OCI-LY1 (cell line): ENCODE results near the gene RARS1.

ENCODE experiments used
- H2AFZ ChIP-seq: fragments of 200-600 bp; sonication (generic), shearing (Covaris generic); 2 replicates; pipeline ENCODE4 v1.6.0; 2014; ENCODE audit warnings: antibody characterized with exemption, mild to moderate bottlenecking, low read length
- H3F3A ChIP-seq: fragments of 200-600 bp; sonication (generic), shearing (Covaris generic); 2 replicates; pipeline ENCODE4 v1.6.0; 2014; ENCODE audit warnings: mild to moderate bottlenecking, antibody characterized with exemption, low read length, moderate library complexity; ENCODE audit not compliant: insufficient read depth
- H3K27ac ChIP-seq: fragments of 200-600 bp; sonication (generic); 2 replicates; pipeline ENCODE4 v1.5.1; 2014; ENCODE audit warnings: low read length, mixed run types, mild to moderate bottlenecking, low read depth; ENCODE audit not compliant: poor library complexity, severe bottlenecking
- H3K27me3 ChIP-seq: fragments of 200-600 bp; sonication (generic); 2 replicates; pipeline ENCODE4 v1.6.0; 2014; ENCODE audit warnings: antibody characterized with exemption, mild to moderate bottlenecking, low read length, moderate library complexity; ENCODE audit not compliant: insufficient read depth
- H3K36me3 ChIP-seq: fragments of 200-600 bp; sonication (generic); 2 replicates; pipeline ENCODE4 v1.6.1; 2014; ENCODE audit warnings: mild to moderate bottlenecking, antibody characterized with exemption, low read length, moderate library complexity, mixed read lengths; ENCODE audit not compliant: insufficient read depth
- H3K4me1 ChIP-seq: fragments of 200-600 bp; sonication (generic); 2 replicates; pipeline ENCODE4 v1.5.1; 2014; ENCODE audit warnings: mild to moderate bottlenecking, low read length, moderate library complexity; ENCODE audit not compliant: insufficient read depth, severe bottlenecking
- H3K4me2 ChIP-seq: fragments of 200-600 bp; sonication (generic), shearing (Covaris generic); 2 replicates; pipeline ENCODE4 v1.6.1; 2014; ENCODE audit warnings: low read length
- H3K4me3 ChIP-seq: fragments of 200-600 bp; sonication (generic); 2 replicates; pipeline ENCODE4 v1.5.1; 2014; ENCODE audit warnings: low read length, low read depth, mild to moderate bottlenecking, mixed read lengths; ENCODE audit not compliant: poor library complexity, severe bottlenecking
- H3K79me2 ChIP-seq: fragments of 200-600 bp; shearing (Covaris generic); 2 replicates; pipeline ENCODE4 v1.6.1; 2016; ENCODE audit warnings: mixed run types, low read length, mixed read lengths; ENCODE audit not compliant: insufficient read depth
- H3K9ac ChIP-seq: fragments of 200-600 bp; sonication (generic), shearing (Covaris generic); 2 replicates; pipeline ENCODE4 v1.6.1; 2014; ENCODE audit warnings: mild to moderate bottlenecking, low read length, mixed read lengths
- H3K9me2 ChIP-seq: fragments of 200-600 bp; sonication (generic), shearing (Covaris generic); 2 replicates; pipeline ENCODE4 v1.6.1; 2014; ENCODE audit warnings: low read depth, mild to moderate bottlenecking, low read length, mixed read lengths
- H3K9me3 ChIP-seq: fragments of 200-600 bp; shearing (Covaris generic); 2 replicates; pipeline ENCODE4 v1.6.1; 2014; ENCODE audit warnings: low read length, mixed read lengths
- H4K20me1 ChIP-seq: fragments of 200-600 bp; sonication (generic), shearing (Covaris generic); 2 replicates; pipeline ENCODE4 v1.6.0; 2016; ENCODE audit warnings: mild to moderate bottlenecking, low read length; ENCODE audit not compliant: insufficient read depth
- CTCF ChIP-seq: fragments of 200-600 bp; sonication (generic), shearing (Covaris generic); IDR thresholded peaks from 2 replicates; pipeline ENCODE4 v1.5.1; 2017; ENCODE audit warnings: mild to moderate bottlenecking, antibody characterized with exemption, low read length, moderate library complexity, mixed read lengths
- EZH2 ChIP-seq: fragments of 200-600 bp; sonication (generic), shearing (Covaris generic); IDR thresholded peaks from 2 replicates; pipeline ENCODE4 v1.8.0; 2017; ENCODE audit warnings: borderline replicate concordance, mixed run types, mild to moderate bottlenecking, antibody characterized with exemption, low read length, moderate library complexity, mixed read lengths

The RARS1 gene

DNA sequence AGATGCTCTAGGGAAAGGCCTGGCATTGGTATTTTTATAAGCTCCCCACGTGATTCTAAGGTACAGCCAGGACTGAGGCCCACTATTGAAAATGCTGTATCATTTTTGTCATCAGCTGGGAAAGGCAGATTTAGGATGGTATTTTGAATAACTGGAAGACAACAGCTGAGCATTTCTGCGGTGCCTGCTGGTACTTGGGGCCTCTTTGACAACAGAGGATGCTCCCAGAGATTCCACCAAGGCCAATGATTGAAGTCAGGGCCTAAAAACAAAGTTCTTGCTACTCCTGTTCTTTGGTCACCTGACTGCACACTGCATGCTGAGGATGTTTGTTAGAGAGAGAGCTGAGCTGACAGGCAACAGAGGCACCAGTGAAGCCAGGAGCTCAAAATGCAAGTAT, 50.9 kb downstream of the RARS1 start:
- H3F3A ChIP-seq: no peaks in the 10 kb centered on the region
- no peak overlapping the region for H3K4me3 ChIP-seq
- no peak overlapping the region for H3K4me2 ChIP-seq
- H3K36me3 ChIP-seq: no peaks in the 10 kb centered on the region
- H3K9ac ChIP-seq: no peak overlapping the region
- H4K20me1 ChIP-seq: no peaks in the 10 kb centered on the region
- no peaks in the 10 kb centered on the region for H3K9me3 ChIP-seq
- no peaks in the 10 kb centered on the region for H3K9me2 ChIP-seq
- no peaks in the 10 kb centered on the region for H3K79me2 ChIP-seq
- H3K27me3 ChIP-seq: no peaks in the 10 kb centered on the region
- no peak overlapping the region for H3K27ac ChIP-seq
- H3K4me1 ChIP-seq: no peaks in the 10 kb centered on the region
- no peak overlapping the region for H2AFZ ChIP-seq
- no peak for TF ChIP-seq CTCF
- no peak for TF ChIP-seq EZH2

DNA sequence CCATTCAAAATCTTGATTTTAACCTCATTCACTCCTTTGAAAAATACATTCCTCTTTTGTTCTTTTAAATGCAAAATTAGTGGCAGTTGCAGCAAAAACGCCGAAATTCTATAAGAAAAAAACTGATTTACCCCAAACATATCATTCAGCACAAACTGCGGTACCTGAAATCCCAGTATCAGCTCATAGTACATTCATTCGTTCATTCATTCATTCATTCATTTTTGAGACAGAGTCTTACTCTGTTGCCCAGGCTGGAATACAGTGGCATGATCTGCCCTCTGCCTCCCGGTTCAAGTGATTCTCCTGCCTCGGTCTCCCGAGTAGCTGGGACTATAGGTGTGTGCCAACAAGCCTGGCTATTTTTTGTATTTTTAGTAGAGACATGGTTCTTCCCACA, 63.3 kb downstream of the RARS1 start:
- Histone ChIP-seq H4K20me1 (no peaks in the 10 kb centered on the region), H3K4me2 (no peak overlapping the region), H3K36me3 (peaks cover 68% of the 10 kb centered on the region), H3K9me3 (no peaks in the 10 kb centered on the region), H3K9me2 (no peaks in the 10 kb centered on the region), H3K27ac (no peak overlapping the region), H3K9ac (no peak overlapping the region), H3K4me1 (no peaks in the 10 kb centered on the region), H3F3A (no peaks in the 10 kb centered on the region), H2AFZ (no peak overlapping the region), H3K79me2 (no peaks in the 10 kb centered on the region), H3K4me3 (no peak overlapping the region), H3K27me3 (no peaks in the 10 kb centered on the region)
- TF ChIP-seq EZH2 (no peak), CTCF (no peak)

DNA sequence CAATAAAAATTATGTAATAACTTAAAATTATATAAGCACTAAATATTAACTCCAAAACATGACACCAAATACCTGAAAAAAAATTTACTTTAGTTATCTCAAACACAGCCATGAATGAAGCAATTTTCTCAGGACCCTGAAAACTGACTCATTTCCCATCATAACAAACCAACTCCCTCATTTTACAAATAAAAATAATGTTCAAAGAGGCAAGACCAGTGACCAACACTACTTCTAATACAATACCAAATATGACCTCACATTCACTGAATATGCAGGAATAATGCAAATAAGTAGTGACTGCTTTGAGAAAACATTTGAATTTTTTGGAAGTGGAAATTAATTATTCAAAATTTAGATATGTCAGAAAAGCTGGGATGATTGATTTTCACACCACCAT, 64.4 kb downstream of the RARS1 start:
- no peak for TF ChIP-seq EZH2
- TF ChIP-seq CTCF: no peak
- H4K20me1 ChIP-seq: no peaks in the 10 kb centered on the region
- H3K4me3 ChIP-seq: no peak overlapping the region
- H3K4me1 ChIP-seq: no peaks in the 10 kb centered on the region
- H3K9ac ChIP-seq: no peak overlapping the region
- no peaks in the 10 kb centered on the region for H3F3A ChIP-seq
- no peaks in the 10 kb centered on the region; the same call in 1 of the 2 replicates for H3K9me3 ChIP-seq
- H3K36me3 ChIP-seq: peaks cover 79% of the 10 kb centered on the region
- H2AFZ ChIP-seq: no peak overlapping the region
- no peak overlapping the region for H3K4me2 ChIP-seq
- no peaks in the 10 kb centered on the region for H3K27me3 ChIP-seq
- H3K27ac ChIP-seq: no peak overlapping the region
- no peaks in the 10 kb centered on the region for H3K9me2 ChIP-seq
- no peaks in the 10 kb centered on the region for H3K79me2 ChIP-seq
